ENCODE measurements around the gene TMEM94. TPM values are rescaled to one million over a fixed set of nuclear protein-coding genes. Genes with fewer than 3 reads are reported as not detected.

The TMEM94 gene
- total RNA-seq, 1 experiment from 2014 or later, result 22.8 TPM

Small RNAs within 50 kb of the gene (small RNA-seq; reads per million reads assigned to genes)
- gene RF00019, result not detected
- gene RNU6-938P, result not detected

Other genes with a start within 250 kb of the TMEM94 start
- gene GGA3, start 195.0 kb upstream of the TMEM94 start, total RNA-seq (2014; rRNA removed; shearing (Covaris generic)), result 14.9 and 15.4 TPM in 2 replicates
- gene MRPS7, start 194.8 kb upstream of the TMEM94 start, total RNA-seq (2014; rRNA removed; shearing (Covaris generic)), result 123 and 139 TPM in 2 replicates
- gene MIF4GD, start 185.4 kb upstream of the TMEM94 start, total RNA-seq (2014; rRNA removed; shearing (Covaris generic)), result 13.1 and 20.7 TPM in 2 replicates
- 31.1 and 32.0 TPM in 2 replicates for gene SLC25A19, start 167.2 kb upstream of the TMEM94 start, total RNA-seq (2014; rRNA removed; shearing (Covaris generic))
- 106 and 134 TPM in 2 replicates for gene GRB2, start 51.0 kb upstream of the TMEM94 start, total RNA-seq (2014; rRNA removed; shearing (Covaris generic))
- gene CASKIN2, start 58.9 kb downstream of the TMEM94 start, total RNA-seq (2014; rRNA removed; shearing (Covaris generic)), result 6.7 and 7.4 TPM in 2 replicates
- 35.9 and 38.8 TPM in 2 replicates for gene TSEN54, start 59.9 kb downstream of the TMEM94 start, total RNA-seq (2014; rRNA removed; shearing (Covaris generic))
- not detected in 2 replicates for gene LLGL2, start 69.1 kb downstream of the TMEM94 start, total RNA-seq (2014; rRNA removed; shearing (Covaris generic))
- 0.93 and 1.4 TPM in 2 replicates for gene MYO15B, start 131.2 kb downstream of the TMEM94 start, total RNA-seq (2014; rRNA removed; shearing (Covaris generic))
- not detected in 2 replicates for gene SMIM5, start 176.8 kb downstream of the TMEM94 start, total RNA-seq (2014; rRNA removed; shearing (Covaris generic))
- gene RECQL5, start 210.5 kb downstream of the TMEM94 start, total RNA-seq (2014; rRNA removed; shearing (Covaris generic)), result 19.6 and 23.4 TPM in 2 replicates
- 60.8 and 65.4 TPM in 2 replicates for gene SAP30BP, start 210.7 kb downstream of the TMEM94 start, total RNA-seq (2014; rRNA removed; shearing (Covaris generic))

All from HT1080 (cell line).